Measurements from ENCODE around the gene ZIC4.

The ZIC4 gene

DNA sequence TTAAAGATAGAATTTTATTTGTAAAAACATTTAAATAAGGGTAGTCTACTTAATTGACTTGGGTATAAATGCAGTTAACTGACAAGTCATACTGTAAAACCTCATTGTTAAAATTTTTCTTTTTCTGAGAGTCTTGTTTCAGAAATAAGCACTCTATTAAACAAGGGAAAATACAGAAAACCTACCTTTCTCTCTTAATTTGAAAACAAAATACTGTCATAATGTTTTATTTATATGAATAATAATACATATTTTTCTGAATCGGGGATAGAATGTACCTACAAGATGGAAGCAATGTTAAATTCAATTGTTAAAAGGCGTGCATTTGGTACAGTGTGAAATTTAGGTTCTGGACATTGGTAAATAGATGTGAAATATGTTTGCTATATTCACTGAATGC, 20.6 kb upstream of the ZIC4 start:
- no peak for DNase-seq (ENCODE audit: low read depth)
- H3K4me3 ChIP-seq (ENCODE audit: low read length): no peak overlapping the region
- TF ChIP-seq, protein P1, sequence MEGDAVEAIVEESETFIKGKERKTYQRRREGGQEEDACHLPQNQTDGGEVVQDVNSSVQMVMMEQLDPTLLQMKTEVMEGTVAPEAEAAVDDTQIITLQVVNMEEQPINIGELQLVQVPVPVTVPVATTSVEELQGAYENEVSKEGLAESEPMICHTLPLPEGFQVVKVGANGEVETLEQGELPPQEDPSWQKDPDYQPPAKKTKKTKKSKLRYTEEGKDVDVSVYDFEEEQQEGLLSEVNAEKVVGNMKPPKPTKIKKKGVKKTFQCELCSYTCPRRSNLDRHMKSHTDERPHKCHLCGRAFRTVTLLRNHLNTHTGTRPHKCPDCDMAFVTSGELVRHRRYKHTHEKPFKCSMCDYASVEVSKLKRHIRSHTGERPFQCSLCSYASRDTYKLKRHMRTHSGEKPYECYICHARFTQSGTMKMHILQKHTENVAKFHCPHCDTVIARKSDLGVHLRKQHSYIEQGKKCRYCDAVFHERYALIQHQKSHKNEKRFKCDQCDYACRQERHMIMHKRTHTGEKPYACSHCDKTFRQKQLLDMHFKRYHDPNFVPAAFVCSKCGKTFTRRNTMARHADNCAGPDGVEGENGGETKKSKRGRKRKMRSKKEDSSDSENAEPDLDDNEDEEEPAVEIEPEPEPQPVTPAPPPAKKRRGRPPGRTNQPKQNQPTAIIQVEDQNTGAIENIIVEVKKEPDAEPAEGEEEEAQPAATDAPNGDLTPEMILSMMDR (conservative IDR thresholded peaks at IDR 0.05; ENCODE audit: low read depth, low read length): no peak

DNA sequence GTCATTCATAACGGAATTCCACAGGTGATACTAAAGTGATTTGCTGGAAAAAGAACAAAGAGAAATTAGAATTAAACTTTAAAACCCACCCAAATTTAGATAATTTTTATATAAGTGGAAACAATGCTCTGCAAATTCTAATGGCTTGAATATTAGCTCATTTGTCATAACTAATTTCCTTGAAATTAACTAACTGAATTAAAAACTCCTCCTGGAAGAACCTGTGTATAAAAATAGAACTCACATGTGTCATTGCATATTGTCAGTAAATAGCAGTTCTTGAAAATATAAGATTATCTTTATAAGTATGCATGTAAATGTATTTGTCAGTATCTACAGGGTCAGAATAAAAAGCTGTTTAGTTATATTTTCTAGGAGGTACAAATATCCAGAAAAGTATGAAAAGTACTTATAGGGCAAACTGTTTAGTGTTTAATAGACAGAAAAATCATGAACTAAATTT, 19.1 kb upstream of the ZIC4 start:
- TF ChIP-seq, protein P1 (conservative IDR thresholded peaks at IDR 0.05; ENCODE audit: low read depth, low read length): no peak
- H3K4me3 ChIP-seq (ENCODE audit: low read length): no peak overlapping the region
- no peak for DNase-seq (ENCODE audit: low read depth)

DNA sequence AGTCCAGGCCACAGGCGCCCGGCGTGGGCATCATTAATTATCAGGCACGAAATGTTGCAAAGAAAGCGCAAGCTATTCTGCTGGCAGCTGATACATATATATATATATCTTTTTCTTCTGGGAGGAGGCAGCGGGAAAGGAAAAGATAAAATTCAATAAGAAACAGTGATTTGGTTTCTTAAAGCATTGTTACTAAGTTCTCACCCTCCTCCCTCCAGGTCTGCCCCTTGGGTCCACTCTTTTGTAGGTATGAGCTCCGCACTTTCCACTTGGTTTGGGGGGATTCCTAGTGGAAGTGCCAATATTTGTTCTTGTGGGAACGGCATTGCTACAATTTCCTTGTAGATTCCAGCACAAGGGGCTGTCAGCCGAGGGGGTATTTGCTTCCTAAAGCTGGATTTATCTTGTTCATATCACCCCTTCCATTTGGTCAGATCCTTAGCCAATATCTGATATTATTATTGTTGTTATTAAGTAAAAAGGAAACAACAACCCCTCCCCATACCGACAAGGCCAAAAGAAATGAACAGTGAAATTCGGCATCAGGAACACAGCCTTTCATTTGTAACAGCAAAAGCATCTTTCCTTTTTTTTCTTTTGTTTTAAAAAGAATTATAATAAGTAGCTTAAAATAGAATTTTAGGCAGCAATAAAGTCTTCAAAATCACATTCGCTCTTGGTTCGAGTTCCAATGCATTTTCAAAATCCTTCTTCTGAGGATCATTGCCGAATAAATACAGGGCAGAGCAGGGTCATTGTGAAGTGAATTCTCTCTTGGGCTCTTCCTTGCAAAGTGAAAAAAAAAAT, 18.4 kb upstream of the ZIC4 start:
- no peak for DNase-seq (ENCODE audit: low read depth)
- H3K4me3 ChIP-seq (ENCODE audit: low read length): no peak overlapping the region
- TF ChIP-seq, protein P1 (conservative IDR thresholded peaks at IDR 0.05; ENCODE audit: low read depth, low read length): no peak

DNA sequence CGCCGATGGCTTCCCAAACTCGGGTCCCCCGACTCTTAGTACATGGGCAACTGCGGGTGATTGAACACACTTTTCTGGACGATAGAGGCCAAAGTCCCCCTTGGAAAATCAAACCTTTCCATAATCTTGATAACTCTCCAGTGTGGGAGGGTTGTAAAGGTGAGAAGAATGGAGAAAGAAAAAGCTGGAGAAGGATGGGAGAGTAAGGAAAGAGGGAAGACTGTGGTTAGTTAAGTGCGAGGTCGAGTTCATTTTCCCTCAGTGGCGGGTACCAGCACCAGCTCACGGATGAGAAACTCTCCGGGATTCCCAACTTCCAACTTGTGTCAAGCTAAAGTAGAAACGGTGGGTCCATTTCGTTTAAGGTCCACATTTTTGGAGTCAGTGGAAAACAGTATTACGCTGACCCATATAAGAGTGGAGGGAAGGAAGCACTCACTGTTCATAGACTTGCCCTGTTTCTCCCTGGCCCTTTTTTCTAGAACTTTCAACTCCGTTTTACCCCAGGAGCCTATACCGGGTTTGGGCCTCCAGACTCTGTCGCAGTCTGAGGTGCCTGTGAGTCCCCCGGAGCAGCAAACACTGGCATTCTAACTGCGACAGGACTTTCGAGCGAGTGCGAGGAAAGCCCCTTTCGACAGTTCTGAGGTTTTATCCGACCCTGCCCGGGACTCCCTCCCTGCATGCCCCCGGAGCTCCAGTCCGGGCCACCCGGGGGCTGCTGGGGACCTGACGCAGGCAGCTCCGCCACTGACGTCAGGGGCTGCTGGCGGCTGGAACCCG, 17.6 kb upstream of the ZIC4 start:
- no peak overlapping the region for H3K4me3 ChIP-seq (ENCODE audit: low read length)
- no peak for DNase-seq (ENCODE audit: low read depth)
- TF ChIP-seq, protein P1 (conservative IDR thresholded peaks at IDR 0.05; ENCODE audit: low read depth, low read length): no peak

DNA sequence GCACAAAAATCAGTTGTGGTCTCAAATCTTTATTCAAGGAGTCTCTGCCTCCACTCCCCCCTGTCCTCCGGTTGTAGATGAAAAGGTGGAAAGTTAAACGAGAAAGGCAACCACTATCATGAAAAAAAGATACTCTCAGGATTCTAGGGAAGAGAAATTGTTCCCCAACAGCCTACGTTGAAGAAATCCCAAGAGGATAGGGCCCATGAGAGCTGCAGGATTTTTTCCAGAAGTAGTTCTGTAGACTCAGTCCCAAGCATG, 17.1 kb upstream of the ZIC4 start:
- no peak overlapping the region for H3K4me3 ChIP-seq (ENCODE audit: low read length)
- DNase-seq (ENCODE audit: low read depth): no peak
- TF ChIP-seq, protein P1 (conservative IDR thresholded peaks at IDR 0.05; ENCODE audit: low read depth, low read length): no peak

GRCh38 chr3:147422601-147423536, 16.5 kb upstream of the ZIC4 start:
- TF ChIP-seq, protein P1 (conservative IDR thresholded peaks at IDR 0.05; ENCODE audit: low read depth, low read length): no peak
- no peak overlapping the region for H3K4me3 ChIP-seq (ENCODE audit: low read length)
- no peak for DNase-seq (ENCODE audit: low read depth)
